GM18520 (cell line): Measurements from ENCODE around the gene COL8A2.

ENCODE experiments used
- ATAC-seq: cut with Tn5 transposase; IDR thresholded peaks from one replicate; pipeline ENCODE4 v1.9.1; 2021; ENCODE audit not compliant: unreplicated experiment

Gene COL8A2

GRCh38 chr1:36070349-36070748 lies 54.7 kb downstream of the COL8A2 start:
- ATAC-seq = no peak

- ATAC-seq = no peak
Measured at GRCh38 chr1:36068866-36069265, 56.2 kb downstream of the COL8A2 start.

GRCh38 chr1:36067871-36068270 lies 57.2 kb downstream of the COL8A2 start:
- no peak for ATAC-seq

GRCh38 chr1:36062315-36062714 lies 62.7 kb downstream of the COL8A2 start:
- no peak for ATAC-seq

- ATAC-seq = no peak
Measured at GRCh38 chr1:36055706-36056105, 69.3 kb downstream of the COL8A2 start.

GRCh38 chr1:36053978-36054377 lies 71.0 kb downstream of the COL8A2 start:
- no peak for ATAC-seq

- no peak for ATAC-seq
Measured at GRCh38 chr1:36051821-36052220, 73.2 kb downstream of the COL8A2 start.
